Activated CD4-positive, alpha-beta memory T cell treated with anti-CD3 and anti-CD28 coated beads for 36 hours (primary cell): Measurements from ENCODE around the gene CLEC4D. TPM values are rescaled to one million over a fixed set of nuclear protein-coding genes. Genes with fewer than 3 reads are reported as not detected.
"Not testable (repeated sequence)": the region's sequence is repeated elsewhere in the genome, so short reads cannot be mapped to it uniquely, and the experiment has no call there.

Experiments used
- CTCF ChIA-PET: fragments of 350-600 bp; sonication (Branson Sonifier 250); formaldehyde crosslinking; loops from one replicate; lab custom pipeline; 2021; ENCODE audit warnings: antibody characterized with exemption, inconsistent platforms; lab: Charles Lee
- POLR2A ChIA-PET: fragments of 350-600 bp; sonication (Branson Sonifier 250); formaldehyde crosslinking; loops from one replicate; lab custom pipeline; 2021; ENCODE audit warnings: antibody characterized with exemption; lab: Charles Lee
- DNase-seq: peaks from one replicate; pipeline ENCODE4 v3.0.0-alpha.2; 2020
- H3K27ac Mint-ChIP-seq: one replicate; pipeline ENCODE4 v1.8.0; 2021; ENCODE audit warnings: mixed read lengths
- H3K27me3 Mint-ChIP-seq: one replicate; pipeline ENCODE4 v1.8.0; 2021; ENCODE audit warnings: mixed read lengths
- H3K36me3 Mint-ChIP-seq: one replicate; pipeline ENCODE4 v1.8.0; 2021; ENCODE audit warnings: mixed read lengths
- H3K4me1 Mint-ChIP-seq: one replicate; pipeline ENCODE4 v1.8.0; 2021; ENCODE audit warnings: low read depth, mixed read lengths
- H3K4me3 Mint-ChIP-seq: one replicate; pipeline ENCODE4 v1.8.0; 2021; ENCODE audit warnings: mild to moderate bottlenecking, mixed read lengths
- H3K9me3 Mint-ChIP-seq: one replicate; pipeline ENCODE4 v1.8.0; 2021; ENCODE audit warnings: mixed read lengths
- intact Hi-C: fragments of 100-400 bp; cut with micrococcal nuclease; formaldehyde crosslinking; loops from one replicate; pipeline ENCODE4 v1.15.1; 2023
- total RNA-seq, 2 experiments: library from RNA; stranded (reverse); gene quantifications; one replicate each; pipeline ENCODE4 v1.2.3, GENCODE V29; 2021

CLEC4D gene
- total RNA-seq, 2 experiments from 2014 or later = not detected

- peaks cover 2% of the 10 kb centered on the region for H3K27me3 Mint-ChIP-seq
- intact Hi-C loops = no loop called here
- peaks cover 12% of the 10 kb centered on the region for H3K9me3 Mint-ChIP-seq
- ChIA-PET POLR2A (no interaction called here), CTCF (interaction anchor here (0.7 to 1.3 kb wide), 4 partner anchors 9 to 505 kb away, joined by 3 to 7 read pairs (median 4); no protein-coding TSS in a partner anchor)
- H3K4me1 Mint-ChIP-seq = no peaks in the 10 kb centered on the region
- no peak overlapping the region for H3K27ac Mint-ChIP-seq
- peaks cover 1% of the 10 kb centered on the region for H3K36me3 Mint-ChIP-seq
- DNase-seq = no peak
- H3K4me3 Mint-ChIP-seq = no peak overlapping the region
Observed at GRCh38 chr12:8562310-8562709, 49.0 kb downstream of the CLEC4D start.

GRCh38 chr12:8563356-8563755 lies 50.1 kb downstream of the CLEC4D start:
- Mint-ChIP-seq H3K9me3 (peaks cover 14% of the 10 kb centered on the region), H3K27me3 (peaks cover 2% of the 10 kb centered on the region), H3K4me3 (no peak overlapping the region), H3K36me3 (peaks cover 1% of the 10 kb centered on the region), H3K27ac (no peak overlapping the region), H3K4me1 (no peaks in the 10 kb centered on the region)
- no peak for DNase-seq
- intact Hi-C loops = no loop called here
- POLR2A ChIA-PET = no interaction called here
- CTCF ChIA-PET = interaction anchor here (1.1 to 1.8 kb wide), 3 partner anchors 8 to 19 kb away, joined by 3 to 7 read pairs (median 7); no protein-coding TSS in a partner anchor

GRCh38 chr12:8564656-8565055 lies 51.4 kb downstream of the CLEC4D start:
- no peaks in the 10 kb centered on the region for H3K4me1 Mint-ChIP-seq
- no peak for DNase-seq
- H3K36me3 Mint-ChIP-seq = peaks cover 1% of the 10 kb centered on the region
- CTCF ChIA-PET = interaction anchor here (1.8 kb wide), 1 partner anchor 20 kb away, joined by 7 read pairs; no protein-coding TSS in a partner anchor
- intact Hi-C loops = no loop called here
- peaks cover 14% of the 10 kb centered on the region for H3K9me3 Mint-ChIP-seq
- no peak overlapping the region for H3K4me3 Mint-ChIP-seq
- no peak overlapping the region for H3K27ac Mint-ChIP-seq
- POLR2A ChIA-PET = no interaction called here
- peaks cover 2% of the 10 kb centered on the region for H3K27me3 Mint-ChIP-seq

DNA sequence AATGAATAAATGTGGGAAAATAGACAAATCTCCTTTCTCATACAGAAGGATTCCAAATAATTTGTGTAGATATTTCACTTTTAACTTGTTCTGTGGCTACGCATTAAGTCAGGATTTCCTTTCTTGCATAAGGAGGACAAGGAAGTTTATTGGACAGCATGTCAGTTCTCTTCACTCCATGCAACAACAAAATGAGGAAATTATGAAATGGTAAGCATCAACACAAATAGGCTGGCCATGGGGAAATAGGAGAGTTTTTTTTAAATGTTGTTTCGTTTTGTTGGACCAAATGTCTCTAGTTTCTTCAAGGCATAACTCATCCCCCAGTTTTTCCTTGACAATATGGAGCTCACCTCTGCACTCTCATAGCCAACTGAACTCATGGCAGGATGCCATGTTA lies 52.7 kb downstream of the CLEC4D start:
- H3K4me3 Mint-ChIP-seq, intact Hi-C loops, DNase-seq, H3K27ac Mint-ChIP-seq, H3K27me3 Mint-ChIP-seq, H3K36me3 Mint-ChIP-seq, POLR2A ChIA-PET, H3K4me1 Mint-ChIP-seq: not testable (repeated sequence)
- H3K9me3 Mint-ChIP-seq = peaks cover 14% of the 10 kb centered on the region
- CTCF ChIA-PET = interaction anchor here (0.6 kb wide), 1 partner anchor 40 kb away, joined by 3 read pairs; no protein-coding TSS in a partner anchor

GRCh38 chr12:8566525-8566924 lies 53.2 kb downstream of the CLEC4D start:
- Mint-ChIP-seq H3K27me3 (no peaks in the 10 kb centered on the region), H3K4me3 (no peak overlapping the region), H3K27ac (no peak overlapping the region), H3K4me1 (no peaks in the 10 kb centered on the region), H3K36me3 (peaks cover 1% of the 10 kb centered on the region), H3K9me3 (peaks cover 14% of the 10 kb centered on the region)
- intact Hi-C loops = no loop called here
- POLR2A ChIA-PET = no interaction called here
- DNase-seq = no peak
- CTCF ChIA-PET = no interaction called here

Other genes starting within 250 kb of the CLEC4D start
- gene CLEC6A, start 57.5 kb upstream of the CLEC4D start, total RNA-seq = not detected
- not detected for gene CLEC4E, start 27.4 kb downstream of the CLEC4D start, total RNA-seq
- not detected for gene AICDA, start 99.4 kb downstream of the CLEC4D start, total RNA-seq
- gene MFAP5, start 149.3 kb downstream of the CLEC4D start, total RNA-seq = not detected
- 1 to 10 TPM; 4.6 to 4.9 TPM for gene RIMKLB, start 184.5 kb downstream of the CLEC4D start, total RNA-seq